ENCODE measurements around the gene CHN2.

Gene CHN2

DNA sequence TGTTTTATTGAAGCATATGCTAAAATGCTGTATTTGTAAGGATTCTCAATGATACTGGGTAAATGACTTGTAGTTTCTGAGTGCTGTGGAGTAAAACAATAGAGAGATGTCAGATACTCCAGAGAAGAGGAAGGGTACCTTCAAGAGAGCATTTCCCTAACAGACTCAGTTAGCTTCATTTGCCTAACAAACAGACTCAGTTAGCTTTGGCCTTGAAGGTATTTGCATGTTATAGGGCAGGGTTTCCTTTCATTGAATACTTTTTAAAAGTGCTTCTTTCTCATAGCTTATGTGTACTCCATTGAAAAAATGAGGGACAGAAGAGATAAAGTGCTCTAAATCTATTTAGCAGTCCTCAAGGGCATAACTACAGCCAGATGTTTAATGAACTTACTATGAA is 101.8 kb downstream of the CHN2 start:
- Histone ChIP-seq H3K4me3 (ENCODE audit: extremely low read depth, insufficient read depth, low read length, poor library complexity, severe bottlenecking) (no peak overlapping the region), H3K4me1 (ENCODE audit: control insufficient read depth, insufficient read depth, low read length, poor library complexity, severe bottlenecking) (no peaks in the 10 kb centered on the region), H3K9me3 (ENCODE audit: control insufficient read depth, low read length) (no peaks in the 10 kb centered on the region), H3K36me3 (ENCODE audit: control insufficient read depth, insufficient read depth, low read length) (no peaks in the 10 kb centered on the region), H3K27ac (ENCODE audit: low read depth, low read length, severe bottlenecking) (no peak overlapping the region)

DNA sequence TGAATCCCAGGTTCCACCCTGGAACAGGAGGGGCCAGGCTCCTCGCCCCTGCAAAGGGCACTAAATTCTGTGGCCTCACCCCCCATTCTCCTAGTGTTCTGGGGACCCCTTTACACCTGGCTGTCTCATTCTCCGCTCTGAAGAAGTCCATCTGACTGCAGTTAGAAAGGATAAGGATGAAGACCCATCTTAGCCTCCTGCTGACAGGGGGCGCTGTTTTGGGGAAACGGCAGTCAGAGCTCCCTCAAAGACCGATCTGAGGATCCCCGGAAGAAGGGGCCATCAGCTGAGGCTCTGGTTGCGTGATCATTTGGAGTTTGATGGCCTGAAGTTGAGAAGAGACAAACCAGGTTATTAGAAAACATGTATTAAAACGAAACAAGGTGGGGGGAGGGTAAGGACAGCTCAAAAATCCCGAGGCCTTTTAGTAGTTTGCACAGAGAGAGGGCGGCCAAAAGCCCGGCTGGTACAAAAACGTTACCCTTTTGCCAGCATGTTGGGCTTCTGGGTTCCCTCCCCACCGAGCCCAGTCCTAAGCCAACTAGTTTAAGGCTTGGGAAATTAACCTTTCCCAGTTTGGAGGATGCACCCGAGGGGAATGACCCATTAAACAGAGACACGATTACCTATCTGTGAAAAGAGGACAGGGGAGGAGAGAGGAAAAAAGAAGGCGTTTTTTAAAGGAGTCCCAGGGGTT is 102.8 kb downstream of the CHN2 start:
- WGBS, 2 experiments (ENCODE audit: insufficient coverage in 2 of 2): 74 to 80% methylated on average over 15 of the region's 16 CpGs
- Histone ChIP-seq H3K4me1 (ENCODE audit: control insufficient read depth, insufficient read depth, low read length, poor library complexity, severe bottlenecking) (no peaks in the 10 kb centered on the region), H3K4me3 (ENCODE audit: extremely low read depth, insufficient read depth, low read length, poor library complexity, severe bottlenecking) (no peak overlapping the region), H3K27ac (ENCODE audit: low read depth, low read length, severe bottlenecking) (no peak overlapping the region), H3K9me3 (ENCODE audit: control insufficient read depth, low read length) (no peaks in the 10 kb centered on the region), H3K36me3 (ENCODE audit: control insufficient read depth, insufficient read depth, low read length) (no peaks in the 10 kb centered on the region)

DNA sequence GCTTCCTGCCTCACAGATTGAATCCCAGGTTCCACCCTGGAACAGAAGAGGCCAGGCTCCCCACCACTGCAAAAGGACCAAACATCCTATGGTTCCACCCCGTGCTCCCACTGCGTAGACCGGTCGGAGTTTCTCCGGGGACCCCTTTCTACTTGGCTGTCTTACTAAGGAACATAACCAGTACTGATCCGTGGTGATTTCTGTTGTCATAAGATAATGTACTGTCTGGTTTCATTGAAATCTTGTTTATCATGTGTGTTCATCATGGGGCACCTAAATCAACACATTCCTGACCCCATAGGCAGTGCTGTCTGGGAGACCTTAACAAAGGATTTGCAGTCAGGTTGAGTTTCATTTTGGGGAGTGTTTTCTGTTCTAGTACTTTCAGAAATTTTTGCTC is 104.5 kb downstream of the CHN2 start:
- Histone ChIP-seq H3K36me3 (ENCODE audit: control insufficient read depth, insufficient read depth, low read length) (no peaks in the 10 kb centered on the region), H3K4me3 (ENCODE audit: extremely low read depth, insufficient read depth, low read length, poor library complexity, severe bottlenecking) (no peak overlapping the region)
- 67 to 80% methylated on average over 1 of the region's 6 CpGs for WGBS, 2 experiments (ENCODE audit: insufficient coverage in 2 of 2)

DNA sequence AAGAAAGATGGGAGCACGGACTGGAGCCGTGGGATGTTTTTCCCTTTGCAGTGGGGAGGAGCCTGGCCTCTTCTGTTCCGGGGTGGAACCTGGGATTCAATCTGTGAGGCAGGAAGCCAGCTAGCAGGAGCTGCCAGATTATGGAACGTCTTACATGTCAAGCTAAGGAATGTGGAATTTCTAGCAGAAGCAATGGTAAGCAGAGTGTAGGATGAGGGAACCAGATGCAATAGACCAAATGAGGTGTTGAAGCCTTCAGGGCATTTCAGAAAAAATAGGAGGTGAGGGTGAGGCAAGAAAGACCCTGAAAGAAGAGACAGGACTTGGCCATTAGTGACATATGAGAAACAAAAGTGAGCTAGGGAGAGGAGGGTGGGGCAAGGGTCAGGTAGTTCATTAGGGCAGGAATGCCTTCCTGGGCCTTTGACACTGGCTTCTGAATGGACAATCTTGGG is 105.5 kb downstream of the CHN2 start:
- Histone ChIP-seq H3K9me3 (ENCODE audit: control insufficient read depth, low read length) (no peaks in the 10 kb centered on the region), H3K4me3 (ENCODE audit: extremely low read depth, insufficient read depth, low read length, poor library complexity, severe bottlenecking) (no peak overlapping the region), H3K27ac (ENCODE audit: low read depth, low read length, severe bottlenecking) (no peak overlapping the region), H3K36me3 (ENCODE audit: control insufficient read depth, insufficient read depth, low read length) (no peaks in the 10 kb centered on the region), H3K4me1 (ENCODE audit: control insufficient read depth, insufficient read depth, low read length, poor library complexity, severe bottlenecking) (peaks cover 7% of the 10 kb centered on the region)
- 66 to 77% methylated on average over 4 of the region's 4 CpGs for WGBS, 2 experiments (ENCODE audit: insufficient coverage in 2 of 2)

More for the DNA sequence above, 104.5 kb downstream of the CHN2 start:
- no peaks in the 10 kb centered on the region for H3K9me3 ChIP-seq (ENCODE audit: control insufficient read depth, low read length)
- H3K27ac ChIP-seq (ENCODE audit: low read depth, low read length, severe bottlenecking): no peak overlapping the region
- H3K4me1 ChIP-seq (ENCODE audit: control insufficient read depth, insufficient read depth, low read length, poor library complexity, severe bottlenecking): no peaks in the 10 kb centered on the region

DNA sequence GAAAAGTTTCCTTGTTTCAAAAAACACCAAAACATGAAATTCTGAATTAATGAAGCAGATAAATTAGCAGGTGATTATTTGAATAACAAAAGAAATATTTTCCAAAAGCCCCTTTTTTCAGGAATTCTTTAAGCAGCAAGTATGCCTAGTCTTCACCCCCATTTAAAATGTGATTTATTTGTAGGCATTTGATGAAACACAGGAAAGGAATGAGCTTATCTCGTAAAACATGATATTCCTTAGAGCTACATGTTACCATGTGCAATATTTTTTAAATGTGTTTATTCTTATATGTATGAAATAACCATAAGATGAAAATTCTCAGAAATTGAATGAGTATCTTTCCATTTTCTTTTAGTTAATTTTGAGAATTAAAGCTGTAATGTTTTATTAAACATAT is 106.1 kb downstream of the CHN2 start:
- no peaks in the 10 kb centered on the region for H3K36me3 ChIP-seq (ENCODE audit: control insufficient read depth, insufficient read depth, low read length)
- H3K4me1 ChIP-seq (ENCODE audit: control insufficient read depth, insufficient read depth, low read length, poor library complexity, severe bottlenecking): peaks cover 8% of the 10 kb centered on the region
- no peaks in the 10 kb centered on the region for H3K9me3 ChIP-seq (ENCODE audit: control insufficient read depth, low read length)
- H3K4me3 ChIP-seq (ENCODE audit: extremely low read depth, insufficient read depth, low read length, poor library complexity, severe bottlenecking): no peak overlapping the region
- no CpG with 5 or more reads among the region's 1 CpG for WGBS, 2 experiments (ENCODE audit: insufficient coverage in 2 of 2)
- H3K27ac ChIP-seq (ENCODE audit: low read depth, low read length, severe bottlenecking): no peak overlapping the region

DNA sequence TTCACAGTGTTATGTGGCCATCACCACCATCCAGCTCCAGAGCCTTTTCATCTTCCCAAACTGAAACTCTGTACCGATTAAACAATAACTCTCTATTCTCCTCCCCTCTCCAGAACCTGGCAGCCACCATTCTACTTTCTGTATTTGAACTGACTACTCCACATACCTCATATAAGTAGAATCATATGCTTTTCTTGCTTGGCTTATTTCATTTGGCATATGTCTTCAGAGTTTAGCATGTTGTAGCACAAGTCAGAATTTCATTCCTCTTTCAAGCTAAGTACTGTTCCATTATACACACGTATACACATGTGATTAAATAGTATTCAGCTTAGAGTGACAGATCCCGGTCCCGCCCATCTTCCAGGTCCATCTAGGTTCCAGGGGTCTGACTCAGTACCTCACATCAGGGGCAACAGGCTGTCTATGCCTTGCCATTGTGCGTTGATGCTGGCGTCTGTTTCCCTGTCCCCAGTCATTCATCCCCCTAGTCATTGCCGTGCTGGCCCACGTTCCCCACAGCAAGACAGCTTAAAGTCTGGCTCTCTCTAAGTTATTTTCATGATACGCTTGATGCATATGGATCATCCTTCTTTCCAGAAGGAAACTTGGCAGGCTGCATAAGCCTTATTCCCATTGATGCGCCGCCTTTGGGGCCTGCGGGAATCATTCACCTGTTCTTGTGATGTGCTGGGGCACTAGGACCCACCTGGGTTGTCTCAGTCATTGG is 108.3 kb downstream of the CHN2 start:
- no peak overlapping the region for H3K27ac ChIP-seq (ENCODE audit: low read depth, low read length, severe bottlenecking)
- no peaks in the 10 kb centered on the region for H3K9me3 ChIP-seq (ENCODE audit: control insufficient read depth, low read length)
- no peaks in the 10 kb centered on the region for H3K36me3 ChIP-seq (ENCODE audit: control insufficient read depth, insufficient read depth, low read length)
- H3K4me3 ChIP-seq (ENCODE audit: extremely low read depth, insufficient read depth, low read length, poor library complexity, severe bottlenecking): no peak overlapping the region
- H3K4me1 ChIP-seq (ENCODE audit: control insufficient read depth, insufficient read depth, low read length, poor library complexity, severe bottlenecking): peaks cover 8% of the 10 kb centered on the region
- 86% methylated on average over 9 to 11 of the region's 12 CpGs for WGBS, 2 experiments (ENCODE audit: insufficient coverage in 2 of 2)

DNA sequence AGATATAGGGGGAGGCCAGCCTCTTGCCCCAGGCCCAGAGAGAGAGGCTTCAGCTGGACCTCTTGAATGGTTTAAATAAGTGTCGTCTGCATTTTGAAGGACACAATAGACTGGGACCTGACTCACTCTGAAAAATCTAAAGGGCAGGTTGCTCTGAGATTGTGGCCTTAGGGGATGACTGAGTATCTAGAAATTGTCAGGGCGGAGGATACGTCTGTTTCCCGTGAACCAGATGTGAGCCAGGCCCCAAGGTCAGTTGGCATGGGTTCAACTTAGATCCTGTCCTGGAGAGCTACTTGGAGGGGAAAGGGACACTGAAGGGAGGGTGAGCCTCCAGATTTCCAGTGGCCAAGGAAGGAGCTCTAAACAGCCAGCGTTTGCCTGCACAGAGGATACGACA is 110.2 kb downstream of the CHN2 start:
- Histone ChIP-seq H3K4me1 (ENCODE audit: control insufficient read depth, insufficient read depth, low read length, poor library complexity, severe bottlenecking) (peaks cover 8% of the 10 kb centered on the region), H3K27ac (ENCODE audit: low read depth, low read length, severe bottlenecking) (no peak overlapping the region), H3K36me3 (ENCODE audit: control insufficient read depth, insufficient read depth, low read length) (no peaks in the 10 kb centered on the region), H3K9me3 (ENCODE audit: control insufficient read depth, low read length) (no peaks in the 10 kb centered on the region), H3K4me3 (ENCODE audit: extremely low read depth, insufficient read depth, low read length, poor library complexity, severe bottlenecking) (no peak overlapping the region)
- WGBS, 2 experiments (ENCODE audit: insufficient coverage in 2 of 2): 65 to 68% methylated on average over 5 to 6 of the region's 6 CpGs

DNA sequence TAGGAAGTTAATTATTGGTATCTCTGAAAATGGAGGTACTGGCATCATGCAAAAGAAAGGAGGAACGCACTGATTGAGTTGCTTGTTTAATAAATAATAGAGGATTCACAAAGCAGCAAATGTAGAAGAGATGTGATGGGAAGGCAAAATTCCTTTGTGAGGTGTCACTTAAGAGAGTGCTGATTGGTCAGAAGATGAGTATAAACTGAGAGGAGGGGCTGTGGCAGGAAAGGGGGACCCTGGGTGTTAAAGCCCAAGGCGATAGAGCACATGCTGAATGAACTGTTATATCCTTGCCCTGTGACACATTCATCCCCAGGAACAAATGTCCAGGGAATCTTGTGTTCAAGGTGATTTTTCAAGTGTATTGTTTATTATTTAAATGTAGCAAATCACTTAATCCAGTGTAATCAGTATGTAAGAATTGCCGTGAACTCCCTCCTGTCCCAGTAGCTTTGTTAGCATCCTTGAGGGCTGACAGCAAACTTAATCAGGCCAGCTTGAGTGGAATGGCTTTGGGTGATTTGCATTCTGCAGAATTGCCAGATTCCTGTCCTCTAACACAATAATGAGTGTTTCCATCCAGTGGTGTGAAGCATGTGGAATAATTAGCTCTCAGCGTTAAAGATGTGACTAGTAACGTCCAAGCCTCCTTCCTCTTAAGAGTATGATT is 111.9 kb downstream of the CHN2 start:
- 93 to 100% methylated on average over 1 to 2 of the region's 5 CpGs for WGBS, 2 experiments (ENCODE audit: insufficient coverage in 2 of 2)
- no peak overlapping the region for H3K27ac ChIP-seq (ENCODE audit: low read depth, low read length, severe bottlenecking)
- H3K4me1 ChIP-seq (ENCODE audit: control insufficient read depth, insufficient read depth, low read length, poor library complexity, severe bottlenecking): peaks cover 8% of the 10 kb centered on the region
- H3K9me3 ChIP-seq (ENCODE audit: control insufficient read depth, low read length): peaks cover 3% of the 10 kb centered on the region
- no peaks in the 10 kb centered on the region for H3K36me3 ChIP-seq (ENCODE audit: control insufficient read depth, insufficient read depth, low read length)
- H3K4me3 ChIP-seq (ENCODE audit: extremely low read depth, insufficient read depth, low read length, poor library complexity, severe bottlenecking): no peak overlapping the region

DNA sequence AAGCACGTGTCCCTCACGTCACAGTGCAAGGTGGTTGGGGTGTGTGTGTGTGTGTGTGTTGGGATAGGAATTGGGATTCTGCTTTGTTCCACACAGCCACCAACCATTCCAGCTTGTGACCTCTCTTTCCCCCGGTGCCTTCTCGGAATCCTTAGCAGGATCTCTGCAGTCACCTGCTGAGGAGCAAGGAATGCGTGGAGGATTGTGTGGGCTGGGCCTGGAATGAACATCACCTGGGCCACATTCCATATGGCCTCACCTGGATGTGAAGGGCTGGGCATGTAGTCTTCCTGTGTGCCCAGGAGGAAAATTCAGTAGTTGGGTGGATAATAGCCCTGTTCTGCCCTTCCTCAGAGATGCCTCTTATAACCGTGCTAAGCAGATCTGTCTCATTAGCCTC is 113.8 kb downstream of the CHN2 start:
- Histone ChIP-seq H3K36me3 (ENCODE audit: control insufficient read depth, insufficient read depth, low read length) (no peaks in the 10 kb centered on the region), H3K9me3 (ENCODE audit: control insufficient read depth, low read length) (peaks cover 3% of the 10 kb centered on the region), H3K27ac (ENCODE audit: low read depth, low read length, severe bottlenecking) (no peak overlapping the region), H3K4me3 (ENCODE audit: extremely low read depth, insufficient read depth, low read length, poor library complexity, severe bottlenecking) (no peak overlapping the region), H3K4me1 (ENCODE audit: control insufficient read depth, insufficient read depth, low read length, poor library complexity, severe bottlenecking) (peaks cover 8% of the 10 kb centered on the region)
- 92 to 100% methylated on average over 1 to 2 of the region's 6 CpGs for WGBS, 2 experiments (ENCODE audit: insufficient coverage in 2 of 2)

DNA sequence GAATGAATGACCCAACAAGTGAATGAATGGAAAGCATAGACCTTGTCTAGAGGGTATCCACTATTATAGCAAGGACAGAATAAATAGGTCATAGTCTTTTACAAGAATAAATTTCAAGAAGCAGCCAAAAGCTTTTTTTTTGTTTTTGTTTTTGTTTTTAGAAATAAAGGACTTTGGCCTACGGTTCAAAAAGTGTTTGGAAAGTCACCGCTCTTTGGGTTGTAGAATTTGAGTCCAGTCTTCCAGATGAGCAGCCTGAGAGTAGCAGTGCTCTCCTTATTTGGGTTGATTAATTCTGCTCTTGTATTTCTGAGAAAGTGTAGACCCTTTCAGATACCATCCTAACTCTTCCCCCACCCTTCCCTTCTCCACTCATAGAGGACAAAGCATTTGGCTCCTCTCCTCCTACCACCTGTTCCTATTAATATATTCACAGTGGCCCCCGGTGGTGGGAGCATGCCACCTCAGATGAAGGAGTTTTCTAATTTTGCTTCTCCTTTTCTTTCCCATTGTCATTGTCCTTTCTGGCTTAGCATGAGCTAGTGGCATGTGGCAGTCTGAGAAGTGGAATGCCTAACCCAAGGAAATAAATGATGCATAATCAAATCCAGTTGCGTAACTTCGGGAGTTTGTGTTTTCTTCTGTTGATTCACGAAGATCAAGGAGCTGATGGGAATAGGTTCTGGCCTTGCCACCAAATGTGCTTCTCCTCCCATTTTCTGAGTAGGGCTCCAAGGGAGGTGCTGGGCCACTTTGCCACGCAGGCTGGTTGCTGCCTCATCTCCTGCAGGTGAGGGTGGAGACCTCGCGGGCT is 114.7 kb downstream of the CHN2 start:
- no peak overlapping the region for H3K4me3 ChIP-seq (ENCODE audit: extremely low read depth, insufficient read depth, low read length, poor library complexity, severe bottlenecking)
- no peak overlapping the region for H3K27ac ChIP-seq (ENCODE audit: low read depth, low read length, severe bottlenecking)
- H3K9me3 ChIP-seq (ENCODE audit: control insufficient read depth, low read length): peaks cover 3% of the 10 kb centered on the region
- 98 to 100% methylated on average over 5 to 8 of the region's 9 CpGs for WGBS, 2 experiments (ENCODE audit: insufficient coverage in 2 of 2)
- no peaks in the 10 kb centered on the region for H3K36me3 ChIP-seq (ENCODE audit: control insufficient read depth, insufficient read depth, low read length)
- H3K4me1 ChIP-seq (ENCODE audit: control insufficient read depth, insufficient read depth, low read length, poor library complexity, severe bottlenecking): peaks cover 8% of the 10 kb centered on the region
